GM12878 (cell line): ENCODE results near the gene HMCN1. TPM values are rescaled to one million over a fixed set of nuclear protein-coding genes. Genes with fewer than 3 reads are reported as not detected.

Experiments used
- ATF7 ChIP-seq: fragments of 450-650 bp; IDR thresholded peaks from 2 replicates; pipeline ENCODE4 v1.6.1; 2016; ENCODE audit warnings: low read depth, mild to moderate bottlenecking
- CHD1 ChIP-seq: IDR thresholded peaks from 2 replicates; pipeline ENCODE4 v1.6.1; 2012; ENCODE audit warnings: low read depth, low read length, improper control_type of control experiment
- CREB1 ChIP-seq: IDR thresholded peaks from 2 replicates; pipeline ENCODE4 v1.6.1; 2012; ENCODE audit warnings: low read depth, mild to moderate bottlenecking, inconsistent platforms
- EP300 ChIP-seq, 2 experiments: fragments of 150-350 bp in 1 of 2; IDR thresholded peaks; 2 replicates each; pipeline ENCODE4 v1.6.1; 2011 to 2012; ENCODE audit warnings: low read depth in 2 of 2, low read length in 2 of 2, borderline replicate concordance in 1 of 2, improper control_type of control experiment in 1 of 2, inconsistent platforms in 1 of 2; ENCODE audit not compliant: control insufficient read depth in 1 of 2
- HCFC1 ChIP-seq: fragments of 150-350 bp; IDR thresholded peaks from 2 replicates; pipeline ENCODE4 v1.6.1; 2014; ENCODE audit warnings: low read length
- HDAC2 ChIP-seq: fragments of 200-600 bp; sonication (generic); IDR thresholded peaks from 2 replicates; pipeline ENCODE4 v1.6.1; 2017
- HDGF ChIP-seq: fragments of 450-650 bp; IDR thresholded peaks from 2 replicates; pipeline ENCODE4 v1.6.1; 2016; ENCODE audit warnings: antibody characterized with exemption
- KAT2A ChIP-seq: conservative IDR thresholded peaks from 2 replicates; pipeline ENCODE4 v1.6.1; 2011; ENCODE audit warnings: low read depth, low read length; ENCODE audit not compliant: control insufficient read depth
- KLF5 ChIP-seq: fragments of 450-650 bp; IDR thresholded peaks from 2 replicates; pipeline ENCODE4 v1.6.1; 2014; ENCODE audit warnings: mild to moderate bottlenecking; ENCODE audit not compliant: partially characterized antibody
- MTA2 ChIP-seq: fragments of 450-650 bp; IDR thresholded peaks from 2 replicates; pipeline ENCODE4 v1.6.1; 2016; ENCODE audit warnings: low read depth, mild to moderate bottlenecking, moderate library complexity
- MTA3 ChIP-seq: IDR thresholded peaks from 2 replicates; pipeline ENCODE4 v1.6.1; 2012; ENCODE audit warnings: low read length, inconsistent platforms, borderline replicate concordance
- PAX5 ChIP-seq: IDR thresholded peaks from 2 replicates; pipeline ENCODE4 v1.6.1; 2011; ENCODE audit warnings: low read depth, low read length, borderline replicate concordance
- PML ChIP-seq: IDR thresholded peaks from 2 replicates; pipeline ENCODE4 v1.6.1; 2012; ENCODE audit warnings: low read length, inconsistent platforms
- RAD21 ChIP-seq: IDR thresholded peaks from 2 replicates; pipeline ENCODE4 v1.6.1; 2011; ENCODE audit warnings: mild to moderate bottlenecking, low read depth, low read length, moderate library complexity; ENCODE audit not compliant: insufficient read depth
- RUNX3 ChIP-seq: IDR thresholded peaks from 2 replicates; pipeline ENCODE4 v1.6.1; 2012; ENCODE audit warnings: low read length, inconsistent platforms
- TCF3 ChIP-seq: IDR thresholded peaks from 2 replicates; pipeline ENCODE4 v1.6.1; 2012; ENCODE audit warnings: low read depth, mild to moderate bottlenecking, low read length, borderline replicate concordance; ENCODE audit not compliant: insufficient read depth
- ZNF217 ChIP-seq: fragments of 450-650 bp; IDR thresholded peaks from 2 replicates; pipeline ENCODE4 v1.6.1; 2017; ENCODE audit warnings: antibody characterized with exemption, mild to moderate bottlenecking
- polyA plus RNA-seq, 11 experiments: library from polyadenylated mRNA; depleted of rRNA in 4 of 11; unstranded in 6 of 11; stranded (reverse) in 5 of 11; fragments of >200 nt; fragmentation: Nextera tagmentation in 4 of 11; fragmentation: Illumina TruSeq in 1 of 11; extraction: Ambion mirVana in 4 of 11; extraction: Trizol in 1 of 11; gene quantifications; 1 replicate in 1 of 11; 2 replicates in 10 of 11; pipeline versions ENCODE4 v1.2.1 to v1.2.3, GENCODE V29; 2011 to 2016; ENCODE audit warnings: inconsistent platforms in 2 of 11, missing spikeins in 2 of 11, low read depth in 1 of 11
- total RNA-seq, 4 experiments: library from RNA; depleted of rRNA in 3 of 4; stranded (reverse); fragments of >200 nt in 3 of 4; fragmentation: Illumina TruSeq in 1 of 4; extraction: Trizol in 1 of 4; gene quantifications; 2 replicates each; pipeline versions ENCODE4 v1.2.1 to v1.2.3, GENCODE V29; 2013 to 2021
- TF ChIP-seq, protein P1 (sequence below): fragments of 450-650 bp; IDR thresholded peaks from 2 replicates; pipeline ENCODE4 v1.6.1; 2016; ENCODE audit warnings: mild to moderate bottlenecking
- TF ChIP-seq, protein P2 (sequence below): fragments of 450-650 bp; formaldehyde crosslinking; IDR thresholded peaks from 2 replicates; pipeline ENCODE4 v1.4.0; 2022; ENCODE audit warnings: mild to moderate bottlenecking, moderate library complexity
- TF ChIP-seq, protein P3 (sequence below): fragments of 450-650 bp; IDR thresholded peaks from 2 replicates; pipeline ENCODE4 v1.6.1; 2017; ENCODE audit warnings: low read depth, mild to moderate bottlenecking, moderate library complexity
- TF ChIP-seq, protein P4 (sequence below): IDR thresholded peaks from 2 replicates; pipeline ENCODE4 v1.6.1; 2012; ENCODE audit warnings: low read depth, low read length, improper control_type of control experiment

HMCN1 gene
- total and polyA plus RNA-seq, 10 of the 15 experiments (the other 5 are each of a cell fraction or from before 2014, with no cell fraction given): under 0.01 to 0.07 TPM; not detected in 8

DNA sequence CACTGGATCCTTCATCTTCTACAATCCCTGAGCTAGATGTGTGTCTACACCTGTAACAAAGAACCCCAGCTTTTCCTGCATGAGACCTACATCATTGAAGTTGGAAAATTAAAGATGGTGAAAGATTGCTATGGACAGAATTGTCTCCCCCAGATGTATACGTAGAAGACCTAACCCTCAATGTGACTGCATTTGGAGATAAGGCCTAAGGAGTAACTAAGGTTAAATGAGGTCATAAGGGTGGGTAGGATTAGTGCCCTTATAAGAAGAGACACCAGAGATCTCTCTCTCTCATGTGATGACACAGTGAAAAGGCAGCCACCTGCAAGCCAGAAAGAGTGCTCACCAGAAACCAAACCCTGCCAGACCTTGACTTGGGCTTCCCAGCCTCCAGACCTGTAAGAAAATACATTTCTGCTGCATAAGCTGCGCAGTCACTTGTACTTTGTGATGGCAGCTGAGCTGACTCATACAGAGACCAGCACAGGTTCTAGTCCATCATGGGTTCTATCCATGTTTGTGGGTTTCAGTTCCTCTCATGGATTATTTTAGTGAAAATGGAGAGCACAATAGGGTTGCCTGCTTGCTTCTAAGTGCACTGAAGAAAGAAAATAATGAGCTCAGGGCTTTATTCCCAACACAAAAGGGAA lies 460.0 kb downstream of the HMCN1 start (continued):
- TF ChIP-seq, protein P1, sequence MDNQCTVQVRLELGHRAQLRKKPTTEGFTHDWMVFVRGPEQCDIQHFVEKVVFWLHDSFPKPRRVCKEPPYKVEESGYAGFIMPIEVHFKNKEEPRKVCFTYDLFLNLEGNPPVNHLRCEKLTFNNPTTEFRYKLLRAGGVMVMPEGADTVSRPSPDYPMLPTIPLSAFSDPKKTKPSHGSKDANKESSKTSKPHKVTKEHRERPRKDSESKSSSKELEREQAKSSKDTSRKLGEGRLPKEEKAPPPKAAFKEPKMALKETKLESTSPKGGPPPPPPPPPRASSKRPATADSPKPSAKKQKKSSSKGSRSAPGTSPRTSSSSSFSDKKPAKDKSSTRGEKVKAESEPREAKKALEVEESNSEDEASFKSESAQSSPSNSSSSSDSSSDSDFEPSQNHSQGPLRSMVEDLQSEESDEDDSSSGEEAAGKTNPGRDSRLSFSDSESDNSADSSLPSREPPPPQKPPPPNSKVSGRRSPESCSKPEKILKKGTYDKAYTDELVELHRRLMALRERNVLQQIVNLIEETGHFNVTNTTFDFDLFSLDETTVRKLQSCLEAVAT: no peak
- TF ChIP-seq, protein P2, sequence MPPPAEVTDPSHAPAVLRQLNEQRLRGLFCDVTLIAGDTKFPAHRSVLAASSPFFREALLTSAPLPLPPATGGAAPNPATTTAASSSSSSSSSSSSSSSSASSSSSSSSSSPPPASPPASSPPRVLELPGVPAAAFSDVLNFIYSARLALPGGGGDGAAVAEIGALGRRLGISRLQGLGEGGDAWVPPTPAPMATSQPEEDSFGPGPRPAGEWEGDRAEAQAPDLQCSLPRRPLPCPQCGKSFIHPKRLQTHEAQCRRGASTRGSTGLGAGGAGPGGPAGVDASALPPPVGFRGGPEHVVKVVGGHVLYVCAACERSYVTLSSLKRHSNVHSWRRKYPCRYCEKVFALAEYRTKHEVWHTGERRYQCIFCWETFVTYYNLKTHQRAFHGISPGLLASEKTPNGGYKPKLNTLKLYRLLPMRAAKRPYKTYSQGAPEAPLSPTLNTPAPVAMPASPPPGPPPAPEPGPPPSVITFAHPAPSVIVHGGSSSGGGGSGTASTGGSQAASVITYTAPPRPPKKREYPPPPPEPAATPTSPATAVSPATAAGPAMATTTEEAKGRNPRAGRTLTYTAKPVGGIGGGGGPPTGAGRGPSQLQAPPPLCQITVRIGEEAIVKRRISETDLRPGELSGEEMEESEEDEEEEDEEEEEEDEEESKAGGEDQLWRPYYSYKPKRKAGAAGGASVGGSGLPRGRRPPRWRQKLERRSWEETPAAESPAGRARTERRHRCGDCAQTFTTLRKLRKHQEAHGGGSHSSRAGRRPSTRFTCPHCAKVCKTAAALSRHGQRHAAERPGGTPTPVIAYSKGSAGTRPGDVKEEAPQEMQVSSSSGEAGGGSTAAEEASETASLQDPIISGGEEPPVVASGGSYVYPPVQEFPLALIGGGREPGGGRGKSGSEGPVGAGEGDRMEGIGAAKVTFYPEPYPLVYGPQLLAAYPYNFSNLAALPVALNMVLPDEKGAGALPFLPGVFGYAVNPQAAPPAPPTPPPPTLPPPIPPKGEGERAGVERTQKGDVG (CRISPR knock-in tag): no peak
- TF ChIP-seq KLF5: no peak
- no peak for TF ChIP-seq KAT2A
- peak; percentile 69; the same call in 1 of the 2 replicates for TF ChIP-seq ZNF217
- no peak for TF ChIP-seq RAD21
- TF ChIP-seq EP300 (IDR thresholded peaks at IDR 0.05; ENCODE audit: borderline replicate concordance in 1 of 2, control insufficient read depth in 1 of 2, low read depth in 2 of 2, low read length in 2 of 2): no peak
- 0 out of 2 replicates have a peak, but pooled peaks have one; percentile 20 for TF ChIP-seq TCF3
- 0 out of 2 replicates have a peak, but pooled peaks have one; percentile 43 for TF ChIP-seq MTA2
- peak; percentile 86 for TF ChIP-seq RUNX3
- no peak for TF ChIP-seq PML
- TF ChIP-seq, protein P3, sequence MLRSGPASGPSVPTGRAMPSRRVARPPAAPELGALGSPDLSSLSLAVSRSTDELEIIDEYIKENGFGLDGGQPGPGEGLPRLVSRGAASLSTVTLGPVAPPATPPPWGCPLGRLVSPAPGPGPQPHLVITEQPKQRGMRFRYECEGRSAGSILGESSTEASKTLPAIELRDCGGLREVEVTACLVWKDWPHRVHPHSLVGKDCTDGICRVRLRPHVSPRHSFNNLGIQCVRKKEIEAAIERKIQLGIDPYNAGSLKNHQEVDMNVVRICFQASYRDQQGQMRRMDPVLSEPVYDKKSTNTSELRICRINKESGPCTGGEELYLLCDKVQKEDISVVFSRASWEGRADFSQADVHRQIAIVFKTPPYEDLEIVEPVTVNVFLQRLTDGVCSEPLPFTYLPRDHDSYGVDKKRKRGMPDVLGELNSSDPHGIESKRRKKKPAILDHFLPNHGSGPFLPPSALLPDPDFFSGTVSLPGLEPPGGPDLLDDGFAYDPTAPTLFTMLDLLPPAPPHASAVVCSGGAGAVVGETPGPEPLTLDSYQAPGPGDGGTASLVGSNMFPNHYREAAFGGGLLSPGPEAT: no peak
- TF ChIP-seq, protein P4, sequence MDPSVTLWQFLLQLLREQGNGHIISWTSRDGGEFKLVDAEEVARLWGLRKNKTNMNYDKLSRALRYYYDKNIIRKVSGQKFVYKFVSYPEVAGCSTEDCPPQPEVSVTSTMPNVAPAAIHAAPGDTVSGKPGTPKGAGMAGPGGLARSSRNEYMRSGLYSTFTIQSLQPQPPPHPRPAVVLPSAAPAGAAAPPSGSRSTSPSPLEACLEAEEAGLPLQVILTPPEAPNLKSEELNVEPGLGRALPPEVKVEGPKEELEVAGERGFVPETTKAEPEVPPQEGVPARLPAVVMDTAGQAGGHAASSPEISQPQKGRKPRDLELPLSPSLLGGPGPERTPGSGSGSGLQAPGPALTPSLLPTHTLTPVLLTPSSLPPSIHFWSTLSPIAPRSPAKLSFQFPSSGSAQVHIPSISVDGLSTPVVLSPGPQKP: no peak
- no peak for TF ChIP-seq HCFC1
- no peak for TF ChIP-seq MTA3
- TF ChIP-seq CREB1: no peak
- no peak for TF ChIP-seq PAX5
- no peak for TF ChIP-seq HDGF
- TF ChIP-seq ATF7: no peak
- TF ChIP-seq CHD1: no peak
- TF ChIP-seq HDAC2: no peak
